Activated T-cell treated with anti-CD3 and anti-CD28 coated beads for 4 hours (primary cell): ENCODE results near the gene G0S2.
A peak's percentile ranks its signal among the peaks of the same experiment; 100 is the strongest.

ENCODE experiments used
- DNase-seq: peaks from one replicate; pipeline ENCODE4 v3.0.0-alpha.2; 2020

Gene G0S2

GRCh38 chr1:209674957-209675564 lies at the start of gene G0S2:
TSS of gene G0S2 (plus strand) at chr1:209675412. CDS start at chr1:209675685, 273 bp downstream.
- DNase-seq: no peak

- no peak for DNase-seq
These were observed 49.4 kb upstream of the G0S2 start for GRCh38 chr1:209625791-209626285.

- DNase-seq: no peak
These were observed 48.7 kb upstream of the G0S2 start for GRCh38 chr1:209626346-209627026.

- DNase-seq: no peak
These were observed 48.0 kb upstream of the G0S2 start for GRCh38 chr1:209627027-209627731.

GRCh38 chr1:209627732-209628196 lies 47.4 kb upstream of the G0S2 start:
- DNase-seq: peak; percentile 73

- no peak for DNase-seq
These were observed 46.5 kb upstream of the G0S2 start for GRCh38 chr1:209628618-209629299.

- DNase-seq: no peak
These were observed 45.4 kb upstream of the G0S2 start for GRCh38 chr1:209629621-209630382.

- no peak for DNase-seq
These were observed 44.6 kb upstream of the G0S2 start for GRCh38 chr1:209630383-209631225.

GRCh38 chr1:209633335-209633997 lies 41.7 kb upstream of the G0S2 start:
- no peak for DNase-seq

- DNase-seq: no peak
These were observed 41.0 kb upstream of the G0S2 start for GRCh38 chr1:209634005-209634737.

- DNase-seq: no peak
These were observed 39.4 kb upstream of the G0S2 start for GRCh38 chr1:209635850-209636249.

GRCh38 chr1:209641832-209642172 lies 33.4 kb upstream of the G0S2 start:
- no peak for DNase-seq

GRCh38 chr1:209642816-209643215 lies 32.4 kb upstream of the G0S2 start:
- no peak for DNase-seq

GRCh38 chr1:209643285-209644020 lies 31.8 kb upstream of the G0S2 start:
- no peak for DNase-seq

GRCh38 chr1:209645574-209646452 lies 29.4 kb upstream of the G0S2 start:
- DNase-seq: no peak

GRCh38 chr1:209646558-209646957 lies 28.7 kb upstream of the G0S2 start:
- no peak for DNase-seq

GRCh38 chr1:209647156-209647555 lies 28.1 kb upstream of the G0S2 start:
- DNase-seq: no peak

- no peak for DNase-seq
These were observed 26.9 kb upstream of the G0S2 start for GRCh38 chr1:209648346-209648745.
